ENCODE results near the gene FNIP2. TPM values are rescaled to one million over a fixed set of nuclear protein-coding genes. Genes with fewer than 3 reads are reported as not detected.

FNIP2 gene
- total and polyA plus RNA-seq, 9 of the 15 experiments (the other 6 are each of a cell fraction or from before 2014, with no cell fraction given), result 1.7 to 15.5 (median 8.3) TPM

- Histone ChIP-seq H3K9me3 (replicated peaks; ENCODE audit: control insufficient read depth, insufficient read depth, low read depth, low read length) (no peaks in the 10 kb centered on the region), H3K4me1 (replicated peaks in 1 of 2; ENCODE audit: control insufficient read depth in 2 of 2, insufficient read depth in 2 of 2, low read length in 2 of 2) (peaks cover 16 to 35% of the 10 kb centered on the region in 2 experiments), H3K4me3 (no peak overlapping the region), H2AFZ (ENCODE audit: low read depth, low read length) (peak overlapping the region; percentile 91), H3K9me1 (ENCODE audit: control insufficient read depth, insufficient read depth, low read length) (no peaks in the 10 kb centered on the region), H3K9ac (ENCODE audit: insufficient read depth in 1 of 2, low read depth in 2 of 2, low read length in 2 of 2) (peak overlapping the region in 1 of 2 experiments; percentile 42; a peak in 2 of 4 replicates), H3K79me2 (ENCODE audit: control insufficient read depth, insufficient read depth, low read length) (peaks cover 11% of the 10 kb centered on the region; the same call in 1 of the 3 replicates), H3K36me3 (ENCODE audit: control insufficient read depth, insufficient read depth, low read length) (no peaks in the 10 kb centered on the region; the same call in 2 of the 3 replicates), H3K4me2 (ENCODE audit: insufficient read depth, low read length) (peak overlapping the region; percentile 62), H4K20me1 (replicated peaks; ENCODE audit: control insufficient read depth, insufficient read depth, low read length) (no peaks in the 10 kb centered on the region), H3K27me3 (ENCODE audit: control insufficient read depth in 2 of 2, insufficient read depth in 2 of 2, low read length in 2 of 2) (no peaks in the 10 kb centered on the region), H3K27ac (ENCODE audit: extremely low read depth, low read depth, low read length) (peak overlapping the region; percentile 54; the same call in 2 of the 3 replicates)
- WGBS (ENCODE audit: insufficient coverage, low coverage, missing lambda C conversion rate), result 4% methylated on average over 6 of the region's 6 CpGs
- FAIRE-seq, result peak; percentile 83
- peak; percentile 81 for ATAC-seq
- intact Hi-C loops (cut with micrococcal nuclease), result no loop called here
- CTCF ChIA-PET (ENCODE audit: low intra/inter-chr PET ratio), result no interaction called here
- POLR2A ChIA-PET, result interaction anchor here (0.7 to 1.1 kb wide), 4 partner anchors 10 to 56 kb away, joined by 3 to 4 read pairs (median 4); no protein-coding TSS in a partner anchor
- BruUV-seq (replicated peaks), result no TSS peak
- DNase-seq (ENCODE audit: extremely low read depth in 1 of 4, low spot score in 3 of 4), result peak in 2 of 4 experiments; percentile 35 to 66
- in situ Hi-C loops (cut with MboI), result no loop called here
- TF ChIP-seq ELF1 (tag; IDR thresholded peaks at IDR 0.05), result peak; percentile 74; the same call in 1 of the 2 replicates
- TF ChIP-seq GABPA (tag; conservative IDR thresholded peaks at IDR 0.05; ENCODE audit: low read depth), result 0 out of 2 replicates have a peak, but pooled peaks have one; percentile 33
- peak; percentile 32; the same call in 1 of the 2 replicates for TF ChIP-seq EP400 (IDR thresholded peaks at IDR 0.05)
- no peak for TF ChIP-seq MCM5 (IDR thresholded peaks at IDR 0.05; ENCODE audit: low read depth)
- TF ChIP-seq ETV1 (tag; conservative IDR thresholded peaks at IDR 0.05; ENCODE audit: low read depth), result 0 out of 2 replicates have a peak, but pooled peaks have one; percentile 12
- TF ChIP-seq CEBPG (CRISPR knock-in tag; IDR thresholded peaks at IDR 0.05), result no peak
- TF ChIP-seq CEBPG (tag; conservative IDR thresholded peaks at IDR 0.05 in 1 of 2, IDR thresholded peaks at IDR 0.05 in 1 of 2), result 0 out of 4 replicates have a peak, but pooled peaks of 1 of the 2 experiments have one; percentile 14
- no peak for TF ChIP-seq ZNF699 (CRISPR knock-in tag; IDR thresholded peaks at IDR 0.05; ENCODE audit: insufficient replicate concordance)
- TF ChIP-seq HMG20B (CRISPR knock-in tag; IDR thresholded peaks at IDR 0.05), result no peak
- no peak for TF ChIP-seq XRCC5 (IDR thresholded peaks at IDR 0.05; ENCODE audit: low read depth, low read length)
- peak; percentile 20; the same call in 1 of the 2 replicates for TF ChIP-seq ATF7 (IDR thresholded peaks at IDR 0.05)
- TF ChIP-seq SPI1 (IDR thresholded peaks at IDR 0.05; ENCODE audit: borderline replicate concordance, low read depth, low read length), result peak; percentile 73
Measured at GRCh38 chr4:158811704-158812103, 42.9 kb downstream of the FNIP2 start.

Measured in K562 (cell line).